Caki2 (cell line): ENCODE measurements around the gene HILPDA. TPM values are rescaled to one million over a fixed set of nuclear protein-coding genes. Genes with fewer than 3 reads are reported as not detected.
"Not testable (repeated sequence)": the region's sequence is repeated elsewhere in the genome, so short reads cannot be mapped to it uniquely, and the experiment has no call there.

Source experiments
- DNase-seq: peaks from one replicate; pipeline ENCODE4 v3.0.0-alpha.2; 2015; ENCODE audit warnings: low read depth
- in situ Hi-C: cut with HindIII; loops from 2 replicates; pipeline ENCODE4 v1.10.0; 2016; ENCODE audit warnings: low sequenced_read_pairs, low pct_unique_long_range_greater_than_20kb, mixed read lengths
- total RNA-seq: library from RNA; depleted of rRNA; stranded (reverse); fragments of >200 nt; shearing (Covaris generic); gene quantifications from 2 replicates; pipeline ENCODE4 v1.2.3, GENCODE V29; 2014; ENCODE audit warnings: low replicate concordance

Gene HILPDA
- total RNA-seq, 1 experiment from 2014 or later: 8.6 TPM

- in situ Hi-C loops: no loop called here
- no peak for DNase-seq
Measured at GRCh38 chr7:128454808-128455542, 703 bp upstream of the HILPDA start.

GRCh38 chr7:128456255-128456725 is 612 bp downstream of the HILPDA start:
- in situ Hi-C loops: no loop called here
- no peak for DNase-seq

GRCh38 chr7:128457385-128457784 is 1.7 kb downstream of the HILPDA start:
- DNase-seq, in situ Hi-C loops: not testable (repeated sequence)

GRCh38 chr7:128458956-128459355 is 3.3 kb downstream of the HILPDA start:
- no peak for DNase-seq
- in situ Hi-C loops: no loop called here

- peak; percentile 57 for DNase-seq
- in situ Hi-C loops: no loop called here
Measured at GRCh38 chr7:128459394-128459878, 3.8 kb downstream of the HILPDA start.

- DNase-seq: no peak
- in situ Hi-C loops: no loop called here
Measured at GRCh38 chr7:128462460-128462859, 6.8 kb downstream of the HILPDA start.

- in situ Hi-C loops, DNase-seq: not testable (repeated sequence)
Measured at GRCh38 chr7:128463345-128463744, 7.7 kb downstream of the HILPDA start.

GRCh38 chr7:128463933-128464332 is 8.3 kb downstream of the HILPDA start:
- DNase-seq, in situ Hi-C loops: not testable (repeated sequence)

GRCh38 chr7:128466871-128467270 is 11.2 kb downstream of the HILPDA start:
- DNase-seq, in situ Hi-C loops: not testable (repeated sequence)

- DNase-seq: peak; percentile 93
- in situ Hi-C loops: not testable (repeated sequence)
Measured at GRCh38 chr7:128476402-128477335, 21.0 kb downstream of the HILPDA start, which contains the start of gene METTL2B. METTL2B (plus strand) TSS chr7:128476748; CDS start chr7:128476766, 18 bp downstream.

- in situ Hi-C loops, DNase-seq: not testable (repeated sequence)
Measured at GRCh38 chr7:128477336-128477690, 21.6 kb downstream of the HILPDA start.

- in situ Hi-C loops, DNase-seq: not testable (repeated sequence)
Measured at GRCh38 chr7:128479082-128479481, 23.4 kb downstream of the HILPDA start.

- in situ Hi-C loops: not testable (repeated sequence)
Measured at GRCh38 chr7:128488134-128488533, 32.5 kb downstream of the HILPDA start.

GRCh38 chr7:128497405-128497804 is 41.7 kb downstream of the HILPDA start:
- in situ Hi-C loops: no loop called here
- no peak for DNase-seq

More at GRCh38 chr7:128488134-128488533, 32.5 kb downstream of the HILPDA start:
- DNase-seq: not testable (repeated sequence)

- DNase-seq, in situ Hi-C loops: not testable (repeated sequence)
Measured at GRCh38 chr7:128505416-128505815, 49.7 kb downstream of the HILPDA start.

- in situ Hi-C loops, DNase-seq: not testable (repeated sequence)
Measured at GRCh38 chr7:128506819-128507218, 51.1 kb downstream of the HILPDA start.

GRCh38 chr7:128507321-128507993 is 51.8 kb downstream of the HILPDA start:
- DNase-seq, in situ Hi-C loops: not testable (repeated sequence)
